ENCODE results near the gene LMO2.
A peak's percentile ranks its signal among the peaks of the same experiment; 100 is the strongest.
"Not testable (repeated sequence)": the region's sequence is repeated elsewhere in the genome, so short reads cannot be mapped to it uniquely, and the experiment has no call there.

LMO2 gene

DNA sequence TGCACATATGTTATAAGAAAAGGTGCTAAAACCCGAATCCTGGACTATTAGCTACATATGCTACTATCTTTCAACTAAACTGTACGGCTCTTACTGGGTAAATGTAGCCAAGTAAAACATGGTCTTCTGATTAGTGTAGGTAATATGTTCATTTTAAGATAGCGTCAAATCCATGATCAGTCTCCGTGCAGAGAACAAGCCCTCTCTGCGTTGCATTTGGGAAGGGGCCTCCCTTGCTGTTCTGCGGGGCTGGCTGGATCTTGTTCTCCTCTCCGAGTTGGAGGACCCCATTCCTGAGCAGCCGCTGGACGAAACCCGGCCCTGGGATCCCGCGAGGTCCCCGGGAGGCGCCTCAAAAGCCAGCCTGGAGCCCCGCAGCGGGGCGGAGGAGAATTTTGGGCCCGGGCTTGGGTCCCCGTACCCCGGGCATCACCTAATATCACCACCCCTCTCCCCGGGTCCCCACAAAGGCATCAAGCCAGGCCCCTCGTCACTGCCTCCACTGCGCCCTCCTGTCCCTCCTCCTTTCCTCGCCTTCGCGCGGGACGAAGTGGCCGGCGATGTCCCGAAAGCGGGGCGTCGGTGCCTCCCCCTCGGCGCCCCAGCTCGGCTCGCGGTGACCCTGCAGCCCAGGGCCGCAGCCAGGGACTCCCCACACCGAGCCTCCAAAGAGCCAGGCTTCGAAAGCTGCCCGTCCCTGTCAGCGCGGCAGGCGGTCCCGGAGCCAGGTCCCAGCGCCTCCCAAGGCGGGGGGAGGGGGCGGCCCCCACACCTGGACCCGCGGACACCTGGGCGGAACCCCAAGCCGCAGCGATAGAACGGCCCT lies 63.1 kb downstream of the LMO2 start:
- TF ChIP-seq, protein P1, sequence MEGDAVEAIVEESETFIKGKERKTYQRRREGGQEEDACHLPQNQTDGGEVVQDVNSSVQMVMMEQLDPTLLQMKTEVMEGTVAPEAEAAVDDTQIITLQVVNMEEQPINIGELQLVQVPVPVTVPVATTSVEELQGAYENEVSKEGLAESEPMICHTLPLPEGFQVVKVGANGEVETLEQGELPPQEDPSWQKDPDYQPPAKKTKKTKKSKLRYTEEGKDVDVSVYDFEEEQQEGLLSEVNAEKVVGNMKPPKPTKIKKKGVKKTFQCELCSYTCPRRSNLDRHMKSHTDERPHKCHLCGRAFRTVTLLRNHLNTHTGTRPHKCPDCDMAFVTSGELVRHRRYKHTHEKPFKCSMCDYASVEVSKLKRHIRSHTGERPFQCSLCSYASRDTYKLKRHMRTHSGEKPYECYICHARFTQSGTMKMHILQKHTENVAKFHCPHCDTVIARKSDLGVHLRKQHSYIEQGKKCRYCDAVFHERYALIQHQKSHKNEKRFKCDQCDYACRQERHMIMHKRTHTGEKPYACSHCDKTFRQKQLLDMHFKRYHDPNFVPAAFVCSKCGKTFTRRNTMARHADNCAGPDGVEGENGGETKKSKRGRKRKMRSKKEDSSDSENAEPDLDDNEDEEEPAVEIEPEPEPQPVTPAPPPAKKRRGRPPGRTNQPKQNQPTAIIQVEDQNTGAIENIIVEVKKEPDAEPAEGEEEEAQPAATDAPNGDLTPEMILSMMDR (conservative IDR thresholded peaks at IDR 0.05; ENCODE audit: control insufficient read depth, insufficient read depth, low read depth, low read length) = no peak

DNA sequence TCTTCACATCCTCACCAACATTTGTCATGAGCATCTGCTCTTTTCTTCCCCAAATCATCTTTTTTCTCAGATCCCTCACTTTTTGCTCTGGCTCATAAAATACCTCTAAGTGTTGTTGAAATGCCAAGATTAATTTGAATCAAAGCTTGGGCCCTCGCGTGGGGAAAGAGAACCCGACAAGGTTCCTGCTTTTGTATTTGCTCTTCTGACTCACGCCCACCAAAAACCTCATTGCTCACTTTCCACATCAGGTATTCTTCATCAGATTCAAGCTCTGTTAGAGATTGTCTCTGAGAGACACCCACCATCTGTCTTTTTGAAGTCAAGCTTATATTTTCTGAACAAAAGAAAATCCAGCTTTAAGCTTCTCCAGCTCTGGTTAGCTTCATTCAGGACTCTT lies 64.7 kb downstream of the LMO2 start:
- TF ChIP-seq, protein P1 (conservative IDR thresholded peaks at IDR 0.05; ENCODE audit: control insufficient read depth, insufficient read depth, low read depth, low read length) = no peak
- no peak for DNase-seq (ENCODE audit: low read depth)
- no peak overlapping the region for H3K4me3 ChIP-seq (ENCODE audit: control insufficient read depth, low read depth, low read length)

More for the DNA sequence above, 63.1 kb downstream of the LMO2 start:
- peak overlapping the region; percentile 47 for H3K4me3 ChIP-seq (ENCODE audit: control insufficient read depth, low read depth, low read length)
- DNase-seq (ENCODE audit: low read depth) = no peak

DNA sequence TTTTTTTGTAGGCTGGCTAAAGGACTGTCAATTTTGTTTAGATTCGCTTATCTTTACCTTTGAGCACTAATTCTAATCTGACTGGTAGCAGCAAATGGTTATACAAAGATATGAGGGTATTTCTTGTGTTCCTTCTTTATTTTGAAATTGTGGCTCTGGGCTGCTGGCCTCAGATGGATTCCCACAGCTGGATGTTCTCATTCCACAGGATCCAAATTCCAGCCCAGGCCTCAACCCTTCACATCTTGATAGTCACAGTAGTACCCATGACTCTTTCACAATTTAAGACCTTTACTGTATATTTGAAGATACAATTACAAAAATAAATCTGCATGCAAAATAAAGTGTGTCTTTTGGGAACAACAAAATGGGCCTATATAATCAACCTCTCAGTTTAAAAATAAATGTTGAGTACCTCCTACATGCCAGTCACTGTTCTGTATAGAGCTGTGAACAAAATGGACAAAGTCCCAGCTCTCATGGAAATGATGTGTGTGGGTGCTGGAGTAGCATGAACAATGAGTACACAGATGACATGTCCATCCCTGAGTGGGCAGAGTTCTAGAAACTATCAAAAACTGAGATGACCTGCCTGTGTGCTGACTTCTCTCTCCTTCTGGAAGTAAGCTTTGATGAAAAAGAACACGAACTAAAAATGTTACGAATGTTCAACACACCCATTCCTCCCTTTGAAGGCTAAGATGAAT lies 65.9 kb downstream of the LMO2 start:
- DNase-seq (ENCODE audit: low read depth) = no peak
- H3K4me3 ChIP-seq (ENCODE audit: control insufficient read depth, low read depth, low read length) = no peak overlapping the region
- TF ChIP-seq, protein P1 (conservative IDR thresholded peaks at IDR 0.05; ENCODE audit: control insufficient read depth, insufficient read depth, low read depth, low read length) = no peak

DNA sequence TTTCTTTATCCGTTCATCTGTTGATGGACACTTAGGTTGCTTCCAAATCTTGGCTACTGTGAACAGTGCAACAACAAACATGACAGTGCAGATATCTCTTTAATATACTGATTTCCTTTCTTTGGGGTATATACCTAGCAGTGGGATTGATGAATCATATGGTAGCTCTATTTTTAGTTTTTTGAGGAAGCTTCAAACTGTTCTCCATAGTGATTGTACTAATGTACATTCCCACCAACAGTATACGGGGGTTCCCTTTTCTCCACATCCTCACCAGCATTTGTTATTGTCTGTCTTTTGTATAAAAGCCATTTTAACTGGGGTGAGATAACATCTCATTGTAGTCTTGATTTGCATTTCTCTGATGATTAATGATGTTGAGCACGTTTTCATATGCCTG lies 68.9 kb downstream of the LMO2 start:
- not testable (repeated sequence) for DNase-seq (ENCODE audit: low read depth); H3K4me3 ChIP-seq (ENCODE audit: control insufficient read depth, low read depth, low read length)

DNA sequence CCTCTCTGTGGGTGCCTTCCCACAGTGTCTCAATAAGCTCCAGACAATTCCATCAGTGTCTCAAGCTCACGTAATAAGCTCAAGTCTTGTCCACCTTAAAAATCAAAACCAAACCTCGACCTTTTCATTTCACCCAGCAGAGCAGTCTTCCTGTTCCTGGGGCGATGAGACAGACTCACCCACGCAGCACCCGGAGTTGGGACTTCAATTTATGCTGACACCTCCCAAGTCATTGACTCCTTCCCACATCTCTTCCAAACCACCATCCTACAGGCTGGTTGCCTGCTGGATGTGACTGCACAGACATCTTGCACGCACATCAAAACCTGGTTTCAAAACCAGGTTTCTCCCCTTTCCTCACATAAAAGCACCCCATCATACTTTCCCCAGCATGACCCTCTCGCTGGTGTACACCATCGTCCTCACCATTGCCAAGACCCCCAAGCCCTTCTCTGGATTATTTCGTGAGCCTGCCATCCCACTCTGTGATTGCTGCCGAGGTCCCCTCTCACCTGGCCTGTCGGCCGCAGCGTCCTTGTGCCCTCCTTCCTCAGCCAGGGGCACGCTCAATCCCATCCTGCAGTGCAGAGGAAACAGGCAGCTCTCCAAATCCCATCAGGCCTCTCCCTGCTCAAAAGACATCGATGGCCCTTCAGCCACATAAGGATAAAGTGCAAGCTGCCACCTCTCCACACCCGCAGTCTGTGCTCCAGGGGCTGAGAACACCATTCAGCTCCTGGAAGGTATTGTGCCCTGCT lies 72.4 kb downstream of the LMO2 start:
- DNase-seq (ENCODE audit: low read depth) = no peak
- no peak overlapping the region for H3K4me3 ChIP-seq (ENCODE audit: control insufficient read depth, low read depth, low read length)
- TF ChIP-seq, protein P1 (conservative IDR thresholded peaks at IDR 0.05; ENCODE audit: control insufficient read depth, insufficient read depth, low read depth, low read length) = no peak

Measured in fibroblast of mammary gland (primary cell).